ENCODE results near the gene LHB.

DNA sequence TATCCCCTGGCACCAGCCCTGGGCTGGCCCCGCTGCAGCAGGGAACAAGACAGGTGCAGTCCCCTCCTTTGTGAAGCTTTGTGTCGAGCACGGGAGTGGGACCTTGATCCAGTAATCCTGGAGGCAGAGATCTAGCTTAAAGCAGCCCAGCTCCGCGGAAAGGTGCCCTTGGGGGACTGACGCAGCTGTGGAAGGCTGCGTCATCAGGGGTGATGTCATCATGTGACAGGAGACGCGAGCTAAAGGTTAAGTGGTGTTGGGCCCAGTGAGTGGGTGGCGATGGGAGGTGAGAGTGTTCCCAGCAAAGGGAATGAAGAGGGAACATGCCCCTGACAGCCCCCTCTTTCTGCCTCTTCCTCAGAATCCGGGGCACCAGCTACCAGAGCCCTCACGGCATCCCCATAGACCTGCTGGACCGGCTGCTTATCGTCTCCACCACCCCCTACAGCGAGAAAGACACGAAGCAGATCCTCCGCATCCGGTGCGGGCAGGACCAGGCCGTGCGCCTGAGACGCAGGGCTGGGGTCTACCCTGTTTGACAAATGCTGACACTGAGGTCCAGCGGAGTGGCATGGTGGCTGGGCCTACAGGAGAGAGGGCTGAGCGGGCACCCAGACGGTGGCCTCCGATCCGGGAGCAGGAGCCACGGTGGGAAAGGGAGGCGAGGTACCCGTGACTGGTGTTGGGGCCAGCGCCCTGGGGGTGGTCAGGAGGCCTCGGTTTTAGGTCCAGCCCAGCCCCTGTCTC, 2.6 kb downstream of the LHB start:
- TF ChIP-seq, protein P1, sequence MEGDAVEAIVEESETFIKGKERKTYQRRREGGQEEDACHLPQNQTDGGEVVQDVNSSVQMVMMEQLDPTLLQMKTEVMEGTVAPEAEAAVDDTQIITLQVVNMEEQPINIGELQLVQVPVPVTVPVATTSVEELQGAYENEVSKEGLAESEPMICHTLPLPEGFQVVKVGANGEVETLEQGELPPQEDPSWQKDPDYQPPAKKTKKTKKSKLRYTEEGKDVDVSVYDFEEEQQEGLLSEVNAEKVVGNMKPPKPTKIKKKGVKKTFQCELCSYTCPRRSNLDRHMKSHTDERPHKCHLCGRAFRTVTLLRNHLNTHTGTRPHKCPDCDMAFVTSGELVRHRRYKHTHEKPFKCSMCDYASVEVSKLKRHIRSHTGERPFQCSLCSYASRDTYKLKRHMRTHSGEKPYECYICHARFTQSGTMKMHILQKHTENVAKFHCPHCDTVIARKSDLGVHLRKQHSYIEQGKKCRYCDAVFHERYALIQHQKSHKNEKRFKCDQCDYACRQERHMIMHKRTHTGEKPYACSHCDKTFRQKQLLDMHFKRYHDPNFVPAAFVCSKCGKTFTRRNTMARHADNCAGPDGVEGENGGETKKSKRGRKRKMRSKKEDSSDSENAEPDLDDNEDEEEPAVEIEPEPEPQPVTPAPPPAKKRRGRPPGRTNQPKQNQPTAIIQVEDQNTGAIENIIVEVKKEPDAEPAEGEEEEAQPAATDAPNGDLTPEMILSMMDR (IDR thresholded peaks at IDR 0.05) = no peak
- no peak for TF ChIP-seq POLR2A (IDR thresholded peaks at IDR 0.05)

Data from testis (tissue), 2 donors.